ENCODE results near the gene MINK1. TPM values are rescaled to one million over a fixed set of nuclear protein-coding genes. Genes with fewer than 3 reads are reported as not detected.

Gene MINK1
- total RNA-seq, 6 experiments from 2014 or later, result 68.5 to 82.4 (median 71.6) TPM

GRCh38 chr17:4945944-4946280 is 112.8 kb downstream of the MINK1 start:
- Mint-ChIP-seq H3K9me3 (no peaks in the 10 kb centered on the region), H3K27ac (peak overlapping the region; percentile 91), H3K4me1 (ENCODE audit: low read depth) (peaks cover 69% of the 10 kb centered on the region), H3K36me3 (ENCODE audit: low read depth) (peaks cover 60% of the 10 kb centered on the region), H3K27me3 (ENCODE audit: insufficient read depth) (peaks cover 11% of the 10 kb centered on the region), H3K4me3 (peak overlapping the region; percentile 91)
- TF ChIP-seq CTCF (IDR thresholded peaks at IDR 0.05), result no peak
- no peak for DNase-seq

- no peak for DNase-seq
- H3K9me3 Mint-ChIP-seq, result no peaks in the 10 kb centered on the region
- H3K27me3 Mint-ChIP-seq (ENCODE audit: insufficient read depth), result peaks cover 11% of the 10 kb centered on the region
- H3K36me3 Mint-ChIP-seq (ENCODE audit: low read depth), result peaks cover 55% of the 10 kb centered on the region
- peak overlapping the region; percentile 91 for H3K4me3 Mint-ChIP-seq
- peaks cover 69% of the 10 kb centered on the region for H3K4me1 Mint-ChIP-seq (ENCODE audit: low read depth)
- no peak for TF ChIP-seq CTCF (IDR thresholded peaks at IDR 0.05)
- peak overlapping the region; percentile 91 for H3K27ac Mint-ChIP-seq
Observed at GRCh38 chr17:4946312-4946976, 113.3 kb downstream of the MINK1 start.

GRCh38 chr17:4947010-4947410 is 113.9 kb downstream of the MINK1 start:
- Mint-ChIP-seq H3K9me3 (no peaks in the 10 kb centered on the region), H3K36me3 (ENCODE audit: low read depth) (peaks cover 49% of the 10 kb centered on the region), H3K4me3 (peak overlapping the region; percentile 91), H3K4me1 (ENCODE audit: low read depth) (peaks cover 68% of the 10 kb centered on the region), H3K27me3 (ENCODE audit: insufficient read depth) (peaks cover 11% of the 10 kb centered on the region), H3K27ac (peak overlapping the region; percentile 91)
- no peak for TF ChIP-seq CTCF (IDR thresholded peaks at IDR 0.05)
- DNase-seq, result no peak

Other genes with a start within 250 kb of the MINK1 start
- not detected for gene SMTNL2, start 248.8 kb upstream of the MINK1 start, total RNA-seq (2021; fragmentation: NEBNext Ultra II Directional; extraction: Animal tissue kit (Norgen Biotek cat#: 25700))
- not detected for gene ALOX15, start 191.7 kb upstream of the MINK1 start, total RNA-seq (2021; fragmentation: NEBNext Ultra II Directional; extraction: Animal tissue kit (Norgen Biotek cat#: 25700))
- gene PELP1, start 129.2 kb upstream of the MINK1 start, total RNA-seq (2021; fragmentation: NEBNext Ultra II Directional; extraction: Animal tissue kit (Norgen Biotek cat#: 25700)), result 10 to 100 TPM; 52.8 to 64.9 (median 60.5) TPM
- 10 to 100 TPM in 2 of 6 experiments, 1 to 10 TPM in 4; 8.0 to 10.7 (median 9.1) TPM for gene ARRB2, start 122.7 kb upstream of the MINK1 start, total RNA-seq (2021; fragmentation: NEBNext Ultra II Directional; extraction: Animal tissue kit (Norgen Biotek cat#: 25700))
- 10 to 100 TPM; 15.3 to 19.1 (median 17.4) TPM for gene MED11, start 101.9 kb upstream of the MINK1 start, total RNA-seq (2021; fragmentation: NEBNext Ultra II Directional; extraction: Animal tissue kit (Norgen Biotek cat#: 25700))
- not detected for gene ZMYND15, start 93.5 kb upstream of the MINK1 start, total RNA-seq (2021; fragmentation: NEBNext Ultra II Directional; extraction: Animal tissue kit (Norgen Biotek cat#: 25700))
- under 1 TPM; 0.31 to 0.92 (median 0.62) TPM for gene CXCL16, start 93.4 kb upstream of the MINK1 start, total RNA-seq (2021; fragmentation: NEBNext Ultra II Directional; extraction: Animal tissue kit (Norgen Biotek cat#: 25700))
- gene TM4SF5, start 61.5 kb upstream of the MINK1 start, total RNA-seq (2021; fragmentation: NEBNext Ultra II Directional; extraction: Animal tissue kit (Norgen Biotek cat#: 25700)), result not detected
- under 1 TPM in 3 of 6 experiments, not detected in 3; 0.23 to 0.34 (median 0.31) TPM for gene VMO1, start 47.0 kb upstream of the MINK1 start, total RNA-seq (2021; fragmentation: NEBNext Ultra II Directional; extraction: Animal tissue kit (Norgen Biotek cat#: 25700))
- not detected for gene GLTPD2, start 44.4 kb upstream of the MINK1 start, total RNA-seq (2021; fragmentation: NEBNext Ultra II Directional; extraction: Animal tissue kit (Norgen Biotek cat#: 25700))
- gene PSMB6, start 37.2 kb upstream of the MINK1 start, total RNA-seq (2021; fragmentation: NEBNext Ultra II Directional; extraction: Animal tissue kit (Norgen Biotek cat#: 25700)), result 100 to 1,000 TPM; 216 to 280 (median 237) TPM
- gene PLD2, start 26.2 kb upstream of the MINK1 start, total RNA-seq (2021; fragmentation: NEBNext Ultra II Directional; extraction: Animal tissue kit (Norgen Biotek cat#: 25700)), result 10 to 100 TPM; 14.9 to 21.8 (median 19.4) TPM
- 1 to 10 TPM in 4 of 6 experiments, under 1 TPM in 2; 0.95 to 1.6 (median 1.4) TPM for gene C17orf107, start 66.2 kb downstream of the MINK1 start, total RNA-seq (2021; fragmentation: NEBNext Ultra II Directional; extraction: Animal tissue kit (Norgen Biotek cat#: 25700))
- gene CHRNE, start 69.8 kb downstream of the MINK1 start, total RNA-seq (2021; fragmentation: NEBNext Ultra II Directional; extraction: Animal tissue kit (Norgen Biotek cat#: 25700)), result under 1 TPM in 3 of 6 experiments, not detected in 3; 0.07 to 0.15 (median 0.07) TPM
- gene GP1BA, start 98.9 kb downstream of the MINK1 start, total RNA-seq (2021; fragmentation: NEBNext Ultra II Directional; extraction: Animal tissue kit (Norgen Biotek cat#: 25700)), result not detected
- gene SLC25A11, start 106.7 kb downstream of the MINK1 start, total RNA-seq (2021; fragmentation: NEBNext Ultra II Directional; extraction: Animal tissue kit (Norgen Biotek cat#: 25700)), result 10 to 100 TPM; 61.9 to 78.6 (median 64.4) TPM
- 100 to 1,000 TPM in 3 of 6 experiments, 10 to 100 TPM in 3; 88.3 to 122 (median 97.6) TPM for gene RNF167, start 106.9 kb downstream of the MINK1 start, total RNA-seq (2021; fragmentation: NEBNext Ultra II Directional; extraction: Animal tissue kit (Norgen Biotek cat#: 25700))
- 1,000 to 10,000 TPM; 1,630 to 1,970 (median 1,832) TPM for gene PFN1, start 115.2 kb downstream of the MINK1 start, total RNA-seq (2021; fragmentation: NEBNext Ultra II Directional; extraction: Animal tissue kit (Norgen Biotek cat#: 25700))
- 1 to 10 TPM; 1.9 to 4.6 (median 3.2) TPM for gene ENO3, start 117.8 kb downstream of the MINK1 start, total RNA-seq (2021; fragmentation: NEBNext Ultra II Directional; extraction: Animal tissue kit (Norgen Biotek cat#: 25700))
- 10 to 100 TPM; 59.4 to 76.9 (median 65.6) TPM for gene SPAG7, start 134.5 kb downstream of the MINK1 start, total RNA-seq (2021; fragmentation: NEBNext Ultra II Directional; extraction: Animal tissue kit (Norgen Biotek cat#: 25700))
- gene CAMTA2, start 154.3 kb downstream of the MINK1 start, total RNA-seq (2021; fragmentation: NEBNext Ultra II Directional; extraction: Animal tissue kit (Norgen Biotek cat#: 25700)), result 10 to 100 TPM; 48.9 to 60.8 (median 54.1) TPM
- gene INCA1, start 164.2 kb downstream of the MINK1 start, total RNA-seq (2021; fragmentation: NEBNext Ultra II Directional; extraction: Animal tissue kit (Norgen Biotek cat#: 25700)), result 1 to 10 TPM in 4 of 6 experiments, under 1 TPM in 2; 0.66 to 1.5 (median 1.0) TPM
- gene KIF1C, start 164.6 kb downstream of the MINK1 start, total RNA-seq (2021; fragmentation: NEBNext Ultra II Directional; extraction: Animal tissue kit (Norgen Biotek cat#: 25700)), result 100 to 1,000 TPM; 174 to 200 (median 178) TPM
- gene SLC52A1, start 202.1 kb downstream of the MINK1 start, total RNA-seq (2021; fragmentation: NEBNext Ultra II Directional; extraction: Animal tissue kit (Norgen Biotek cat#: 25700)), result under 1 TPM in 1 of 6 experiments, not detected in 5; 0.12 TPM
- gene ZFP3, start 245.1 kb downstream of the MINK1 start, total RNA-seq (2021; fragmentation: NEBNext Ultra II Directional; extraction: Animal tissue kit (Norgen Biotek cat#: 25700)), result under 1 TPM in 5 of 6 experiments, not detected in 1; 0.09 to 0.19 (median 0.13) TPM